GM10248 (cell line): ENCODE measurements around the gene SLC30A3.

Experiments used
- CTCF ChIA-PET: fragments of 300-600 bp; sonication (Branson Sonifier 250); formaldehyde crosslinking; extraction: SDS; loops from one replicate; lab custom pipeline; 2021; ENCODE audit warnings: antibody characterized with exemption; lab: Yijun Ruan, JAX
- POLR2A ChIA-PET: fragments of 350-650 bp; sonication (Branson Sonifier 250); formaldehyde crosslinking; extraction: SDS; loops from one replicate; lab custom pipeline; 2020; ENCODE audit warnings: antibody characterized with exemption; lab: Yijun Ruan, JAX
- DNase-seq: peaks from one replicate; pipeline ENCODE4 v3.0.0; 2012; ENCODE audit errors: extremely low spot score
- TF ChIP-seq, protein P1 (sequence below): IDR thresholded peaks from 2 replicates; pipeline ENCODE4 v1.5.1; 2012; ENCODE audit warnings: mild to moderate bottlenecking, low read depth; ENCODE audit errors: extremely low read depth, missing control alignments, control extremely low read depth

Gene SLC30A3

DNA sequence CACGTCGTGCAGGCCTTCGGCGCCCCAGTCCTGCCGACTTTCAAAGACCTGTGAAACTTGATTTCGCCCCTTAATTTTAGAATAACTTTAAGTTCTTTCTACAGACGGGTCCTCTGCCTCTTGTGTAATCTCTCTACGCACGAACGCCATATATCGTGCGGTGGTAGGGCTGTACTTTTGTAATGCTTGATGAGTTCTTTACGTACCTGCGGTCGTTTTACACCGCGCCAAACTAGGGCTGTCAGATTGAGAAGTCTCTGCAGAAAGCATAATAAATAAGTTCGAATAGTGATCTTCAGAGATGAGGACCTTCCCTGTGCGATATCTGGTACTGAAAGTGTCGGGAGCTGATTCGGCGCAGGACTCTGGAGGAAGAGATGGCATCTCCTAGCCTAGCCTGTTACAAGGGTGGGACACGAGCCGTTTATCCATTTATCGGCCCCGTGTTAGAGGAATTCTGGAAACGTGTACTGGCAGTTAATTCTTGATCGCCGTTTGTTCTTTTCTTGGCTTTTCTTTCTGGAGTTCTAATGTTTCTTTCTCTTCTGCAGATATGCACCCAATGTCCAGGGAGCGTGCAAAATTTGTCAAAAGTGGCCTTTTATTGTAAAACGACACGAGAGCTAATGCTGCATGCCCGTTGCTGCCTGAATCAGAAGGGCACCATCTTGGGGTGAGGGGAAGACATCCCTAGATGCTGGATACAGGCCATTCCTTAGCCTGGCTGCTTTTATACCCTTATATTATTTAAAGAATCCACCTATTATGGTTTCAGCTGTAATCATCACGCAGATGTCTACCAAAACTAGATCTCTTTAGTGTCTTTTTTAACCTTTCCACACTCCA lies 50.0 kb downstream of the SLC30A3 start:
- POLR2A ChIA-PET = no interaction called here
- TF ChIP-seq, protein P1, sequence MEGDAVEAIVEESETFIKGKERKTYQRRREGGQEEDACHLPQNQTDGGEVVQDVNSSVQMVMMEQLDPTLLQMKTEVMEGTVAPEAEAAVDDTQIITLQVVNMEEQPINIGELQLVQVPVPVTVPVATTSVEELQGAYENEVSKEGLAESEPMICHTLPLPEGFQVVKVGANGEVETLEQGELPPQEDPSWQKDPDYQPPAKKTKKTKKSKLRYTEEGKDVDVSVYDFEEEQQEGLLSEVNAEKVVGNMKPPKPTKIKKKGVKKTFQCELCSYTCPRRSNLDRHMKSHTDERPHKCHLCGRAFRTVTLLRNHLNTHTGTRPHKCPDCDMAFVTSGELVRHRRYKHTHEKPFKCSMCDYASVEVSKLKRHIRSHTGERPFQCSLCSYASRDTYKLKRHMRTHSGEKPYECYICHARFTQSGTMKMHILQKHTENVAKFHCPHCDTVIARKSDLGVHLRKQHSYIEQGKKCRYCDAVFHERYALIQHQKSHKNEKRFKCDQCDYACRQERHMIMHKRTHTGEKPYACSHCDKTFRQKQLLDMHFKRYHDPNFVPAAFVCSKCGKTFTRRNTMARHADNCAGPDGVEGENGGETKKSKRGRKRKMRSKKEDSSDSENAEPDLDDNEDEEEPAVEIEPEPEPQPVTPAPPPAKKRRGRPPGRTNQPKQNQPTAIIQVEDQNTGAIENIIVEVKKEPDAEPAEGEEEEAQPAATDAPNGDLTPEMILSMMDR = no peak
- CTCF ChIA-PET = interaction anchor here (1.0 to 2.0 kb wide), 4 partner anchors 7 to 126 kb away, joined by 3 to 4 read pairs (median 3); partner anchors contain the start of gene KHK
- DNase-seq = no peak

DNA sequence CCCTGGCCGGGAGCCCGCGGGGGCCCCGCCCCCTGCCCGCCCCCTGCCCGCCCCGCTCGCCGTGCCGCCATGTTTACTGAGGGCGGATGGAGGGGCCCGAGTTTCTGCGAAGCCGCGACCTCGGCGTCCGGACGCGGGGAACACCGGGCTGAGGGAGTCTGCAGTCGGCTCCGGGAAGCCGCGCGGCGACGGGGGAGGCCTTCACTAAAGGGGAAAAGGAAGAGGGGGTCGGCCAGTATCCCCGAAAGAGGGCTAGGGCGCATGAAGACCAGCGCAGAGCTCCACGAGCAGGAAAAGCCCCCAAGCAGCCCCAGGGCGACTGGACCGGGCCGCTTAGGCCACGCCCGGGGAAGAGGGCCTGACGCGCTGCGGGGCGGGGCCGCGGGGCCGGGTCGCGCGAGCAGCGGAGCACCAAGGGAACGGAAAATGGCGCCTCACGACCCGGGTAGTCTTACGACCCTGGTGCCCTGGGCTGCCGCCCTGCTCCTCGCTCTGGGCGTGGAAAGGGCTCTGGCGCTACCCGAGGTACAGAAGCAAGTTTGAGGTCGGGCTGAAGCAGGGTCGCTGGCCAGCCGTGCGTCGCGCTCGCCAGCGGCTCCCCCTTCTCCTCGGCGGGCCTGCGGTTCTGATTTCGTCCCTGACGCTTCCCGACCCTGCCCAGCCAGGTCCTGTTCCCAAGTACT lies 50.8 kb downstream of the SLC30A3 start, which contains the start of the genes ATRAID and SLC5A6:
Gene ATRAID (plus strand): TSS at position 99 of the 683 bp plus-strand sequence. CDS start 328 bp downstream, at position 427.
Gene SLC5A6 (minus strand): TSS at position 326 of the 683 bp plus-strand sequence. CDS start 4,618 bp downstream, outside the sequence.
- peak; percentile 95 for DNase-seq
- ChIA-PET POLR2A (interaction anchor here (0.6 kb wide), 1 partner anchor 943 kb away, joined by 3 read pairs; no protein-coding TSS in a partner anchor), CTCF (interaction anchor here (1.0 to 2.0 kb wide), 4 partner anchors 8 to 250 kb away, joined by 3 to 4 read pairs (median 3); partner anchors contain the start of gene KHK)
- TF ChIP-seq, protein P1 = no peak

DNA sequence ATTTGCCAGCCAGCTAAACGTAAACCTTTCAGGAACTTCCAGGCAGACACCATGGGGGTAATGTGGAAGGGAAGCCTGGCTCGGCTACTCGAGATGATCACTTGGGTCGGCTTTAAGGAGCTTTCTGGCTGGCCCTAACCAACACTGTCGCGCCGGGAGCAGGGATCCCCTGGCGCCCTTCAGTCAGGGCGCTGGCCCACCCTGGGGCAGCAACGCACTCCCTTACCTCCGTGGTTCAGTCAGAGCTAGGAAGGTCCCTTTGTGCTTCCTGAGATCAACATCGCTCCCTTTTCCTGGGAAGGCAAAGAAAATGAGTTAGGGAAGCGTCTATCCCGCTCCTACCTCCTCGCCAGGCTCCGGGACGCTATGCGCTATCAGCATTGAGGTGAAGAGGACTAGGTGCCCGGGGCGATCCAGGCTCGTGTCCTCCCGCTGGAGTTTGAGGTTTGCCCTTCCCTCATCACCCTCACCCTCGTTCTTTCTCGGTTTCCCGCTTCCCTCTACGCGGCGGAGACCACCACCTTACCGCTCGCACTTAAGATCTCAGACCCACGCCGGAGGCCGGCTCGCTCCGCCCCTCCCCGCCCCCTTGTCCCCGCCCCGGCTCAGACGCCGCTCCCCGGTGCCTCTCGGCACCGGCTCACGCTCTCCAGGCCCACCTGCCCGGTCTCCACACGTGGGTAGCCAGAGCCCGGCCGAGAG lies 51.5 kb downstream of the SLC30A3 start:
- TF ChIP-seq, protein P1 = no peak
- CTCF ChIA-PET = interaction anchor here (1.0 to 2.0 kb wide), 6 partner anchors 9 to 249 kb away, joined by 3 to 4 read pairs (median 3); partner anchors contain the start of genes KHK and TRIM54
- POLR2A ChIA-PET = interaction anchor here (0.6 kb wide), 1 partner anchor 942 kb away, joined by 3 read pairs; no protein-coding TSS in a partner anchor
- DNase-seq = peak; percentile 41

DNA sequence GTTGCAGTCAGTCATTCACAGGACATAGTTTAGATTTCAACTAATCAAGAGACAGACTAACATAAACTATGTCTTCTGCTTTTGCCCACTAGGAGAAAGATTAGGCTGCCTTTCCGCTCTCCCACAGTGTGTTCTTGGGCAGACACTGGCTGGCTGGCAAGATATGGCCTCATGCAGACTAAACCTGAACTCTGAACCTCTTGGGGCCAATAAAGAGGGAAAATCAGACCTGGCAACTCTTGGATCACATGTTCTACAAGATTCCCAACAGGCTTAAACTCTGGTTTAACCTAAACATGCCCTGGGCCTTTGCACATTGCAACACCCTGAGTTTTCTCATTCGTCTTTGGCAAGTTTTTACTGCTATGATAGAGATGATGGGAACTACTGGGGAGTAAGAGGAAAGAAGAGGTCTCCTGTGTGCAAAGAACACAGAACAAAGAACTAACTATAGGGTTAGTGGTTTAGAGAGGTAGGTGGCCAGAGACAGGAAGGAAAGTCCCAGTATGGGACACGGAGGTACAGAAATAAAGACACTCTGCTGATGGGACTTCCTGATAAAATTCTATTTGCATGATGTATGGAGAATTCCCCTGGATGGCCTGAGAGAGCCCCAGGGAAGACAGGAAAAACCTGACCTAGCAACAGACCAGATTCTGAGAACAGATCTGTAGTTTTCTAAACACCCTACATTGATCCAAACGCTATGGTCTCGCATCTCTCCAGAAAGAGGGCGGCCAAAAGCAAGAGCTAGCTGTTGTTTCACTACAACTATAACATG lies 53.0 kb downstream of the SLC30A3 start:
- POLR2A ChIA-PET = no interaction called here
- CTCF ChIA-PET = interaction anchor here (1.0 to 1.9 kb wide), 2 partner anchors 18 to 40 kb away, joined by 3 to 4 read pairs; no protein-coding TSS in a partner anchor
- TF ChIP-seq, protein P1 = no peak
- DNase-seq = no peak

DNA sequence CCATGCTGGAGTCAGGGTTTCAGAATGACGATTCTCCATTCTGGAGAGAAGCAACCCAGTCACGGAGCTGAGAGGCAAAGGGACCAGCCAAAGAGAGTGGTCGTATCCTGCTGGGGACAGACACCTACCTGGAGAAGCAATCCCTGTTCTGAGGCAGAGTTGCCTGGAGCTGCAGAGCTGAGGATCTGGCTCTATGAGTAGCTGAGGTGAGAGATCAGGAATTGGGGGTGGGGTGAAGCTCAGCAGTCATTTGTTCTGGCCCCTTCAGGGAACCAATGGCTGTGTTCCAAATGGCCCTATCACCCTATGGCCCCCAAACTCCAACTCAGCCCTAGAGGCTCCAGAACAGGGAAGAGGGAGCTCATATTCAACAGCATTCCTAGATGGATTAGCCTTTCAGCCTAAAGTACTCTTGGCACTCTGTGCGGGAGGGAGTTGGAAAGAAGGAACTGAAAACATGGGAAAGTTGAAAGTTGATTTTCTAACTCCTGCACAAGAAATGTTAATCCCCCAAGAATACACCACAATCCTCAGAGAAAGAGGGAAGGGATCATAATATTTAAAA lies 54.3 kb downstream of the SLC30A3 start:
- POLR2A ChIA-PET = no interaction called here

More for the DNA sequence above, 54.3 kb downstream of the SLC30A3 start:
- DNase-seq = no peak
- CTCF ChIA-PET = interaction anchor here (1.9 kb wide), 1 partner anchor 39 kb away, joined by 4 read pairs; no protein-coding TSS in a partner anchor
- TF ChIP-seq, protein P1 = no peak
